LNCAP (cell line): ENCODE data around the gene RASAL1.

Source experiments
- TF ChIP-seq, protein P1 (sequence below): fragments of 450-650 bp; IDR thresholded peaks from 2 replicates; pipeline ENCODE4 v1.5.1; 2017; ENCODE audit warnings: mild to moderate bottlenecking

RASAL1 gene

DNA sequence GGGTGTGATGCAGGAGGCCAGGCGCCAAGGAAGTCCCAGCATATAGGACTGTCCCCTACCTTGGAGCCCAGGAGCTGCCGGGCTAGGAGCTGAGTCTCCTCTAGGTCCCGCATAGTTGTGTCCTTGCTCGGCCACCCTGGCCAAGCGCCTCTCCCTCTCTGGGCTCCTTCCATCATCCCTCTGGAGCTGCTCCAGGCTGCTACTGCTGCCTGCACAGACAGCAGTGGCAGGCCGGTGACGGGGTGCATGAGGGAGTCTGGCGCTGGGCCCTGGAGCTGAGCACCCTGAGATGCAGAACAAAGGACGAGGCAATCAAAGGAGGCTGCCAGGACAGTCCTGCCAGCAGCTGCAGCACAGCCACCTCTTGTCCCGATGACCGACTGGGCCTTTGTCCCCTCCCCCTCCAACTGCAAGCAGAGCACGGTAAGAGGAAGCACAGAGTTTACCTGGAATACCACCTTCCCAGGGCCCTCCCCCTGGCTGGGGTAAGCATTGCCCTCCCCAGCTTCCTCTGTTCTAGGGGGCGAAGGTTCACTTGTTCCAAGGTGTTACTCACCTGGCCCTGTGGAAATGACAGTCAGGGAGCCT is 68.7 kb downstream of the RASAL1 start:
- TF ChIP-seq, protein P1, sequence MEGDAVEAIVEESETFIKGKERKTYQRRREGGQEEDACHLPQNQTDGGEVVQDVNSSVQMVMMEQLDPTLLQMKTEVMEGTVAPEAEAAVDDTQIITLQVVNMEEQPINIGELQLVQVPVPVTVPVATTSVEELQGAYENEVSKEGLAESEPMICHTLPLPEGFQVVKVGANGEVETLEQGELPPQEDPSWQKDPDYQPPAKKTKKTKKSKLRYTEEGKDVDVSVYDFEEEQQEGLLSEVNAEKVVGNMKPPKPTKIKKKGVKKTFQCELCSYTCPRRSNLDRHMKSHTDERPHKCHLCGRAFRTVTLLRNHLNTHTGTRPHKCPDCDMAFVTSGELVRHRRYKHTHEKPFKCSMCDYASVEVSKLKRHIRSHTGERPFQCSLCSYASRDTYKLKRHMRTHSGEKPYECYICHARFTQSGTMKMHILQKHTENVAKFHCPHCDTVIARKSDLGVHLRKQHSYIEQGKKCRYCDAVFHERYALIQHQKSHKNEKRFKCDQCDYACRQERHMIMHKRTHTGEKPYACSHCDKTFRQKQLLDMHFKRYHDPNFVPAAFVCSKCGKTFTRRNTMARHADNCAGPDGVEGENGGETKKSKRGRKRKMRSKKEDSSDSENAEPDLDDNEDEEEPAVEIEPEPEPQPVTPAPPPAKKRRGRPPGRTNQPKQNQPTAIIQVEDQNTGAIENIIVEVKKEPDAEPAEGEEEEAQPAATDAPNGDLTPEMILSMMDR: no peak

DNA sequence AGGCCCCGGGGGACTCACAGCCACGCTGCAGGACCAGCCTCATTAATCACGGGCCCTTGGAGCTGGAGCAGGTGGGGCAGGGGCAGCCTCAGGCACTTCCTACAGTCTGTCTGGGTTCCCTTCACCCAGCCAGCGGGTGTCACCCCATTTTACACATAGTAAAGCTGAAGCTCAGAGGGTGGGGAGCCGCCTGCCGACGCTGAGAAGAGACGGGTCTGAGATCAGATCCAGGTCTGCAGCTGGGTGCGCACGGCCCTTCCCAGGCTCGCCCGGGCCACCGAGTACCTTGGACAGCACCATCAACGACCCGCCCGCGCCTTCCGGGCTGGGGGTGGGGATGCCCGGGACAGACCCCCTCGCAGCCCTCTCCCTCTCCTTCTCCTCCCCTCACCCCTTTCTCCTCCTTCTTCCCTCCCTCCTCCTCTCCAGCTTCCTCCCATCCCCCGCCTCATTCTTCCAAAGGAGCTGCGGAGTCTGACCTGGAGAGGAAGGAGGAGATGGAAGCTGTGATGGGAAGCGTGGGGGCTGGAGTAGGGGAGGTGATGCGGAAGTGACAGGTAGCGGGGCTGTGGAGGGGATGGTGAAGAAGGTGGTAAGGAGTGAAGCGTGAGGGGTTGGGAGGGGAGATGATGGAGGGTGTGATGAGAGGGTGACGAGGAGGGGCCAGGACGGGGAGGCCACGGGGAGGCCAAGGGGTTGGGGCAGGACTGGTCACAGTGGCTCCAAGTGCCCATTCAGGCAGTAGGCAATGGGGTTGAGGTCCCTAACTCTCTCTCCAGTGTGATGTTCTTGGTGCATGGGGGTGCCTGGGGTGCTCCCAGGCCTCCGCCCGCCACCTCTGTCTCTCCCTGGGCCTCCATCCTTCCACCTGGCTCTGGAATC is 70.2 kb downstream of the RASAL1 start:
- TF ChIP-seq, protein P1: no peak

DNA sequence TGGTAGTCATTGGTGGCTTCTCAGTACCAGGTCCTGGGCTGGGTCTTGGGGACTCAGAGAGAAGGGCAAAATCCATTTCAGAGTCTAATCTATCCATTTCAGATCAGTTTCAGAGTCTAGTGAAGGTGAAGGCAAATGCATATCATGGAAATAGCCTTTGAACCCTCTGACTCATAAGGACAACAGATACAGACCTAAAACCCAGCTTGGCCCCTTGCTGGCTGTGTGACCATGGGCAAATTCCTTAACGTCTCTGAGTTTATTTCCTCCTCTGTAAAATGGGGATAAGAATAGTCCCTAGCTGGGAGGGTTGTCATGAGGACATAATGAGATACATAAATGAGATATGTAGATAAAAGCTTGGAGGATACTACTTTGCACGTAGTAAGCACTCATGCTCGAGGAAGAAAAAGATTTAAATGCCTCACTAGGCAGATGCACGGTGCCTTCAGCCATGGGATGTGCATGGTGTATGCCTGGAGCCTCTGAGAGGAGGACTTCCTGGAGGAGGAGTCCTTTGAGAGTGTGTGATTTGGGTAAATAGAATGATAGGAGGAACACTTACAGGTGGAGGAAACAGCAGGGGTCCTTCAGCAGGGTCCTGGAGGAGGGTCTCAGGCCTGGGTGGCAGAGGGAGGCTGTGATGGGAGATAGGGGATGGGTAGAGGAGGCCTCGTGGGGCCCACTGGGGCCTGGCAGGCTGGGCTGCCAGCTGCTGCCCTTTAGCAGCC is 71.0 kb downstream of the RASAL1 start:
- TF ChIP-seq, protein P1: no peak

DNA sequence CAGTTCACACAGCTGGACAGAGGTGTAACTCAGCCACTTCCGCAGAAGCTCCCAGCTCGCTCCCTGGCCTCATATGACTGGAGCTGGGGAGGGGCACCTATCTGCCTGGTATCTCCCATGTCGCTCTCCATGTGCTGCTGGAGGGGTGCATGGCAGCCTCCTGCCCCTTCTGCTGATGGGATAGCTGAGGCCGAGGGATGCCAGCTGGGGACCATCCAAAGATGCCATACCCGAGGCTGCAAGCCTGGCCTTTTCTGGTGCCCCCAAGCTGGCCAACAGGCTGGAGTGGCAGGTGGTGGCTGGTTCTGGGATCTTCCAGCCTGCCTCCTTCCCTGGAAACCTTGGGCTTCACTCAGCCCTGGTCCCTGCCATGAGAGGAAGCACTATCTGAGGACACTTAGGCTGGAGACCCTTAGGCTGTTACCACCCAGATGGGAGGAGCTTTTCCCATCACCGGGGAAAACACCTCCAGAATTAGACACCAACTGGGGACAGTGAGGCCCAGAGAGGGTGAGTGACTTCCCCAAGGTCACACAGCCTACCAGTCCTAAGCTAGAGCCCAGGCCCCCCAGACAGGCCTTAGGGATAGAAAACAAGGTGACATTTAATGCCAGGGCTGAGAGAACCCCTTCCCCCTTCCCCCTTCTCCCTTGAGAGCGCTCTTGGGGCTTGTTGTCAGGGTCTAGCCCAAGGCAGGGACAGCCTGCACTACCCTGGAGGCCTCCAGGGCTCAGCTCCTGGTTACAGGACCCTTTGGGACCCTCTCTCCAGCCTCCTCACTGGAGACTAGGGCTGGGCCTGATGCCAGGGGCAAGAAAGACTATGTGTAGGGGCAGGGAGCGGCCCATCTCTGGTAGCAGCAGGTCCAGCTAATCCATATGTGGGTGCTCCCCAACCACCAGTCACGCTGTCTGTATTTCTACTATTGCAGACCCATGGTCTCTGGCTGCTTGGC is 71.9 kb downstream of the RASAL1 start:
- TF ChIP-seq, protein P1: no peak

DNA sequence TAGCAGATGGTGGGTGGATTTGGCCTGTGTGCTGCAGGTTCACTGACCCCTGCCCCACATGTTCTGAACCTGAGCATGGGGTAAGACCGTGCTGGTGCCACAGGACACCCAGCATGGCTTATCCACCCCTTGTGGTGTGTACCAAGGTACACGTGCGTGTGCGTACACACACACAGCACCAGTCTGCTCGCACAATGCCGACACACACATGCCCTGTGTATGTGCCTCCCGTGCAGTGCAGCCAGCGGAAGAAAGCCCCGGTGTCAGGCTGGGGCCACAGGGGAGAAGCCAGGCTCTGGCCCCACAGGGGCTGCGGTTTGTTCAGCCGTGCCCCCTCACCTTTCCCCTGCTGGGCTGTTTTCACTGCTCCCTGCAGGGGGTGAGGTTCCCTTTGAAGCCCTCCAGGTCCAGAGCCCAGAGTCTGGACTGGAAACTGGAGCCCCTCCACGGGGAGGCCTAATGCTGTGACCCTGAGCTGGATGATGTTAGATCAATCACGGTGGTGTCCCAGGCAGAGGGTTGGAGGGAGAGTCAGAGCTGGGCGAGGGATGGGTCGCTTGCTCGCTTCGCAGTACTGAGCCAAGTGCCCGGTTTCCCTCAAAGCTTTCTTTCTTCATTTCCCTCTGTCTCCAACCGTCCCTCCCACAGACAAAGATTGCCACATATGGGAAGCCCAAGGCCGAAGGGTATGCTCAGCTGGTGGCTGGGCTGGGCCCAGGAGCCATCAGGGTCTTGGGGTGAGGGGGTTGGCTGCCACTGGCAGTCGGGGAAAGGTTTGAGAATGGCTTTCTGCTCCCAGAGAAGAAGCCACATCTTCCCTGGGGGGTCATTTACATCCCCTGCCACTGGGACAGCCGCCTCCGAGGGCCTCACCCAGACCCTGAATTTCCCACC is 72.8 kb downstream of the RASAL1 start:
- TF ChIP-seq, protein P1: no peak

DNA sequence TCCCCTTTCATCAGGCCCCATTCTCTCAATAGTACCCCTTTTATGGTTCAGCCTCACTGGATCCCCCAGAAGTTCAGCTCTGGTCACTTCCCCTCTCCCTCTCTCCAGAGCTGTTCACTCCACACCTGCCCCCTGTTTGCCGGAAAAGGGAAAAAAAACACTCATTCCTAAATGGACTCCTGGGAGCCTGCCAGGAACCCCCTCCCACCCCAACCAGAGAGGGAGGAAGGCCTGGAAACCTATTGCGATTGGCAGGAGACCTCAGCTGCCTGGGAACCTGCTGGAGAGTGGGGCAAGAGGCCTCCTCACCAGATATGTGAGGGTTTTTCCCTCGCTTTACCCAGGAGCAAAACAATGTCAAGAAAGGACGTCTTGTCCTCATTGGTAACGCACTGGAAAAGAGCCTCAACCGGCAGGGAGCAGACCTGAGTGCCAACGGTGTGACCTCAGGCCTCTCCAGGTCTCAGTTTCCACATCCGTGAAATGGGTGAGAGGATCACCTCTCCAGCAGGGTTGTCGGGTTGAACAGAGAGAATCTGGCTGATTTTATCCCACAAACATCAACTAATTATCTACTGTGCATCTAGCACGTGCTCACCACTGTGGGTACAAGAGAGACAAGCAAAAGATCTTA is 74.4 kb downstream of the RASAL1 start:
- TF ChIP-seq, protein P1: no peak
